ENCODE data around the gene NR1H2. TPM values are rescaled to one million over a fixed set of nuclear protein-coding genes. Genes with fewer than 3 reads are reported as not detected.

NR1H2 gene
- 56.9 and 61.0 TPM in 2 replicates for total RNA-seq

DNA sequence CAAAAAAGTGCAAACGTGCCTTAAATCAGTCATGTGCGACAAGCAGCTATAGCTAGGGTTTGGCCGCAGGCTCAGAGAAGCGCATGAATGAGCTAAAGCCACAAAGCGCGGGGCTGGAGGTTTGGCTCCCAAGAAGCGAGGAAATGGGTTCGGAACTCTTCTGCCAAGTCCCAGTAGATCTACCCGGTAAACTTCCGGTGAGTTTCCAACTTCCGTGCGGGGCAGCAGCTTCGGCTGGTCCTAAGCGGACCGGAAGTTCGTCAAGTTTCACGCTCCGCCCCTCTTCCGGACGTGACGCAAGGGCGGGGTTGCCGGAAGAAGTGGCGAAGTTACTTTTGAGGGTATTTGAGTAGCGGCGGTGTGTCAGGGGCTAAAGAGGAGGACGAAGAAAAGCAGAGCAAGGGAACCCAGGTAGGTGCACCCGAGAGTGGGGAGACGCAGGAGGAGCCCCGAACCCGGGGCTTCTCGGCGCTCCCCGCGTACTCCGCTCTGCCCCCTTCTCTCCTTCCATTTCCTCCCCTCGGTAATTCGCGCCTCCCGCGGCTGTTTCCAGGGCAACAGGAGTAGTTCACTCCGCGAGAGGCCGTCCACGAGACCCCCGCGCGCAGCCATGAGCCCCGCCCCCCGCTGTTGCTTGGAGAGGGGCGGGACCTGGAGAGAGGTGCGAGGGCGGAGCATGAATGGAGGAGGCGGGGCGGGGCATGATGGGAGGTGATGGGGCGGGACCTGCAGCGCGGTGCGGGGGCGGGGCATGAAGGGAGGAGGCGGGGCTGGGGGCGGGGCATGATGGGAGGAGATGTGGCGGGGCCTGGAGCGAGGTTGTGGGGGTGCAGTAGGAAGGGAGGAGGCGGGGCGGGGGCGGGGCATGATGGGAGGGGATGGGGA is at the start of gene NR1H2:
TSS of gene NR1H2 (plus strand) at position 292 of the 885 bp plus-strand sequence. CDS start 1,149 bp downstream, outside the sequence.

DNA sequence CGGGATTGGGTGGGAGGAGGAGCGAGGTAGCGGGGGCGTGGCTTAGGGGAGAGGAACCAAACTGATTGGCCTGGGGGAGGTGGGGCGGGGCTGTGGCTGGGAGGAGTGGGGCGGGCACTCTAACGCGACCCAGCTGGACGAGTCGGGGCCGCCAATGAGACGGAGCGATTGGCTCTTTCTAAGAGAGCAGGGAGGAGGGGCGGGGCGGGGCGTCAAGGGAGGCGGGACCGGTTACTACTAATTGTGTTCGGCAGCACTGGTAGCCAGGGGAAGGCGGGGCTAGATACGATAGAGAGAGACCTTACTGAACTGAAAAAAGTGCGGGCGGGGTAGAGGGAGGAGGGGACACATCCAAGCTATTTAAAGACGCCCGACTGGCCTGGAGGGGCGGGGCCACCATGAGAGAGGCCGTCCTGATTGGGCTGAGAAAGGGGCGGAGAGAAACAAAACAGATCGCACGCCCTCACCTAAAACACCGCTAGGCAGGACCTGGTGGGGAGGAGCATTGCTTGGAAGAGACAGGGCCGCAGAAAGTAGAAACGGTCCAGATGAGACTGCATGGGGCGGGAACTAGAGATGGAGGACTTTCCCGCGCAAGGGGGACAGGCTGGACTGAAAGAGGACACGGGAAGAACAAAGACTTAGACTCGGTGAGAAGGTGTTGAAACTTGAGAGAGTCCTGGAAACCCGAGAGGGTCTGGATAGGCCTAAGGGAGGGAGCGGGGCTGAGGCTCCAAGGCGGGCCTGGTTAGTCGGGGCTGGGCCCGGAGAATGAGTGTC is 46.9 kb upstream of the NR1H2 start, which contains the start of gene KCNC3:
TSS of gene KCNC3 (minus strand) at position 232 of the 780 bp plus-strand sequence. CDS start 295 bp downstream, outside the sequence.

DNA sequence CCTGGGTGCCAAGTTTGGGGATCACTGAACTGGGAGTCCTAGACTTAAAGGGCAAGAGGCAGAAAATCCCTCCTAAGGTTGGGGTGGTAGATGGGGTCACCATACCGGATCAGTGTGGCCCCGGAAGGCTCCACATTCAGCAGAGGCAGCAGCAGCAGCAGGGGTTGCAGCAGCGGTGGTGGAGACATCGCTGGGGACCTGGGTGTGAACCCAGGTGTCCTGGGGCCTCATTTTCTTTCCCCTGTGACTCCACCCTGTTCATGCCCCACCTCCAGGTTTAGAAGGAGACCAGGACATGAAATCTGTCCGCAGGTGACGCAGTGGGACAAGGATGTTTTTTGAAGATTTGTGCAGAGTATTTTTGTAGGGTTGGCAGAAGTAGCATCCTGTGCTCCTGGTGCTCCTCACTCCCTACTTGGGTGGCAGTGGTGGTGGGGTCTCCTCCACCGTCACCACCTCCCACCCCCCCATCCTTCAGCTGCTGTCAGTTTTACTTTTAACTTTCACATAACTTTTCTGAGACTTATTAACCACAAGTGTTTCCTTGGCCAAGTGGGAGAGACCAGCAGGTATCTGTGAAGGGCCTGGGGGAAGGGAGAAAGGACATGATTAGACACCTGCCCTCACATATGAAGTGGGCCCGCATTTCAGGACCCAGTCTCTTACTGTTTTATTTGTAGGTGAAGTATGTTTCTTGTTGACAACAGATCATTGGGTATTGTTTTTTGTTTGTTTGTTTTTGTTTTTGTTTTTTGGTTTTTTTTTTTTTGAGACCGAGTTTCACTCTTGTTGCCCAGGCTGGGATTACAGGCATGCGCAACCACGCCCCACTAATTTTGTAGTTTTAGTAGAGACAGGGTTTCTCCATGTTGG is 10.6 kb upstream of the NR1H2 start, which contains the start of gene NAPSA:
TSS of gene NAPSA (minus strand) at position 206 of the 873 bp plus-strand sequence. CDS start at position 188, 18 bp downstream.

DNA sequence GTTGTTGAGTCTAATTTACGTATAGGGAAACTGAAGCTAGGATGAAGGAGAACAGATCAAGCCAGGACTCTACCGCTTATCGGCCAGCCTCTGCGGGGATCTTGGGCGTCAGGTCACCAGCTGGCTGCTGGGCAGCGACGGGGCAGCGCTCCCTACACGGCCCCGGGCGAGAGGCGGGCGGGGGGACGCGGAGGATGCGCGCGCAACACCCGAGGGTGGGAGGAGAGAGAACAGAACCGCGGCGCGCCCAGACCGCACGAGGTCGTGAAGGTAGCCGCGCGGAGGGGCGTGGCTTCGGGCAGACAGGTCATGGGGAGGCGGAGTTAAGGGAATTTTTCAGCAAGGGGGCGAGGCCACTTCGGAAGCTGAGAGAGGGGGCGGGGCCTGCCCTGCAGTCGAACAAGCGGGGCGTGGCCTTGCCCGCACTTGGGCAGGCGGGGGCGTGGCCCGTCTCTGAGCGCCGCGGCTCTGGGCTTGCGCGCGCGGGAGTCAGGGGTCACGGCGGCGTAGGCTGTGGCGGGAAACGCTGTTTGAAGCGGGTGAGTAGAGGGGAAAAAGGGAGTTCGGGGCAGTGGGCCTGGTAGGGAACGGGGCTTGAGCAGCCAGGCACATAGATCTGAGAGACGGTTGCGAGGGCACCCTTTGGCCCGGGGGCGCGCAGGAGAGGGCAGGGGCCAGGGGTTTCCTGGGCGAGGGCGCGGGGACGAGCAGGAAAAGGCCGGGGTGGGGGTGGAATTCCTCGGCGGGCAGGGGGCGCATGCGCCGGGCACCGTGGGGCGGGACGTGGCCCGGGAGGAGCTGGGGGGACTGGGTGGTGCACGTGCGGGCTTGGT is 7.8 kb downstream of the NR1H2 start, which contains the start of gene POLD1:
TSS of gene POLD1 (plus strand) at position 496 of the 833 bp plus-strand sequence. CDS start 14,505 bp downstream, outside the sequence.

DNA sequence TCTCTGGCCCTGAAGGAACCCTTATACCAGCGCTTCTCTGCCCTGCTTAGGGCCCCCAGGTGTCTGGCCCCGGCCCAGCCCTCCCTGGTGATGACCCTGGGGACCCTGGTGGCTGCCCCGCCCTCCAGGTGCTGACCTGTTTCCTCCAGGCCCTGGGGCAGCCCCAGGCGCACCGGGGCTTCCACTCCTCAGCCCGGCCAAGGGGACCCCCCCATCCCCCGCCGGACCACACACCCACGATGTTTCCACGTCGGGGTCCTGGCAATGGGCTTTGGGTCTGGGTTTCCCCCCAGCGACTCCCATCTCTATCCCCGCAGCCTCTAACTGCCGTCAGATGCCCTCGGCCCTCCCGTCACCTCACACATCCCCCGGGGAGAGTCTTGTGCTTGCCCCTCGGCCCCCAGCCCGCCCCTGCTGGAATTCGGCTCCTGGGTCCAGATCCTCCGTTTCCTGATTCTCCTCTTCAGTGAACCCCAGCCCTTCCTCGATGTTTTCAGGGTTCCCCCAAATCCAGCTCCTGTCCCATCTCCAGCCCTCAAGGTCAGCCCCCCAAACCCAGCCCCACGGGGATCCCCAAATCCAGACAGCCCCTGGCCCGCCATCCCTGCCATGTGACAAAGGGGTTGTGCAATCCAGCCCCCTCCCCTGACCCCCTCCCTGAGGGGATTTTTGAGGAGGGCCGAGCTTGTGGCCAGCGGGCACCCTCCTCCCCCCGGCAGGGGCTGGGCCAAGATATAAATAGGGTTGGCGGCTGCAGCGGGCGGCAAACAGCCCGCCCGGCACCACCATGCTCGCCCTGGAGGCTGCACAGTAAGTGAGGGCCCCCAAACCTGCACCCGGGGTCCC is 42.1 kb downstream of the NR1H2 start, which contains the start of gene SPIB:
TSS of gene SPIB (plus strand) at position 763 of the 846 bp plus-strand sequence. CDS start at position 788, 25 bp downstream.

DNA sequence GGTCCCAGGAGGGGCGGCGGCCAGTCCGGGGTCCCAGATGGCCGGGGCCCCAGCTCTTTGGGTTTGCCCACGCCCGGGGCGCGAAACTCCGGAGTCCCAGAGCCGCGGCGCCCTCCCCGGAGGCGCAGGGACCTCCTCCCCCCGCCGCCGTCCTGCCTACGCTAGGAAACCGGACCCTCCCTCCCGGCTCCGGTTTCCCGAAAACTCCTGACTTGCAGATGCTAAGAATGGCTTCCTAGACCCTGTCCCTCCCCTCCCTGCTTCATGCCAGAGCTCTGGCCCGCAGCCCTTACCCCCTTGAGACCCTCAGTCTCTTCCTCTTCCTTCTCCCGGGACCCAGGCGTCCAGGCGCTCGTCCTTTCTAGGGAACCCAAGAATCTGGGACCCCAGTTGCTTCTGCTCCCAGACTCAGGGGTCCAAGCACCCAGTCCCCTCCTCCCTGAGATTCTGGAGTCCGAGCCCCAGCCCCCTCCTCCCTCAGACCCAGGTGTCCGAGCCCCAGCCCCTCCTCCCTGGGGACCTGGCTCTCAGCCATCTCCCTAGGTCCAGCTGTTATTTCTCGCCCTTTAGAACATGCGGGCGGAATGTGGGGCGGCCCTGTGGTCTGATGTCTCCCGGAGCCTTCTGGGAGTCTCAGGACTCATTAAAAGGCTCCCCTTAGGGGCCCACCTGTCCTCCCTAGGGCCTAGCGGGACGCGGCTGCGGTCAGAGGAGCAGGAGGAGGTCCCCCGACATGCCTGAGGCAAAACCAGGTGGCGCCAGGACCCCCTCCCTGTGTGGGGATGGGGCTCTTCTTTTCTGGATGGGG is 56.2 kb downstream of the NR1H2 start, which contains the start of gene MYBPC2:
TSS of gene MYBPC2 (plus strand) at position 672 of the 808 bp plus-strand sequence. CDS start at position 734, 62 bp downstream.

Other genes starting within 250 kb of the NR1H2 start
- gene IZUMO2, start 213.2 kb upstream of the NR1H2 start, total RNA-seq: not detected in 2 replicates
- gene MYH14, start 172.8 kb upstream of the NR1H2 start, total RNA-seq: not detected in 2 replicates
- not detected in 2 replicates for gene KCNC3, start 47.1 kb upstream of the NR1H2 start, total RNA-seq
- gene NAPSA, start 10.8 kb upstream of the NR1H2 start, total RNA-seq: 0.45 TPM in 1 of 2 replicates, not detected in the other
- 65.6 and 72.8 TPM in 2 replicates for gene POLD1, start 7.9 kb downstream of the NR1H2 start, total RNA-seq
- gene SPIB, start 42.5 kb downstream of the NR1H2 start, total RNA-seq: not detected in 2 replicates
- not detected in 2 replicates for gene MYBPC2, start 56.4 kb downstream of the NR1H2 start, total RNA-seq
- 76.0 and 80.0 TPM in 2 replicates for gene EMC10, start 100.0 kb downstream of the NR1H2 start, total RNA-seq
- 0.84 and 1.3 TPM in 2 replicates for gene GARIN5A, start 100.4 kb downstream of the NR1H2 start, total RNA-seq
- gene JOSD2, start 134.7 kb downstream of the NR1H2 start, total RNA-seq: 40.2 and 41.6 TPM in 2 replicates
- not detected in 2 replicates for gene ASPDH, start 137.5 kb downstream of the NR1H2 start, total RNA-seq
- gene LRRC4B, start 192.0 kb downstream of the NR1H2 start, total RNA-seq: under 0.01 TPM in 1 of 2 replicates, not detected in the other